Fibroblast of skin of back (primary cell): ENCODE data around the gene F7.
A peak's percentile ranks its signal among the peaks of the same experiment; 100 is the strongest.

ENCODE experiments used
- DNase-seq: peaks from one replicate; pipeline ENCODE4 v3.0.0-alpha.2; 2013

F7 gene

DNA sequence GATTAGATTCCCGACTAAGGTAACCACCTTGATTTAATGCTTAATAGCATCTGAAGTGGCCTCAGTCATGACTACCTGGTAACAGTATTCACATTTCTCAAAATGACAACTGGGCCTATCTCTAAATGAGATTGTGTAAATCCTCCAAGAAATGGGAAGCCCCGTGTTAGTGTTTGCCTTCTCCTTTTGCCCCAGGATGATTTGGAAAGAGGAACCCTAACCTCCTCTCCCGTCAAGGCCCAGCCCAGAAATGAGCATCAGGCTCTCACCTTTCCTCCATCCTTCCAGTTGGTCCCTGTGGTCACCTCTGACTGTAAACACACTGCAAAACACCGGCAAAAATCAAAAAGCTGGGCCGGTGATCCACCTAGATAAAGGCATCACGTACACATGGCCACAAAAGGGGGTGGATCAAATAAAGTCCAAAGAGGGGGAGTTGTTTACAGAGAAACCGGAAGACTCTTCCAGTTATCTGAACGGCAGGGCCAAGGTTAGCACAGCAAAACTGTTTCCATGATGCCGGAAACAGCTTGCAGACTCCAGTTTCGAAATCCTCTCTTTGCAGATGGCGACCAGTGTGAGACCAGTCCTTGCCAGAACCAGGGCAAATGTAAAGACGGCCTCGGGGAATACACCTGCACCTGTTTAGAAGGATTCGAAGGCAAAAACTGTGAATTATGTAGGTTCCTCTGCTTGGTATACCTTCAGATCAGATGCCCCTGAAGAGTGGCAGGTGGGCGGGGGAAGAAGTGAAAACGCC is 33.4 kb downstream of the F7 start:
- DNase-seq = no peak

DNA sequence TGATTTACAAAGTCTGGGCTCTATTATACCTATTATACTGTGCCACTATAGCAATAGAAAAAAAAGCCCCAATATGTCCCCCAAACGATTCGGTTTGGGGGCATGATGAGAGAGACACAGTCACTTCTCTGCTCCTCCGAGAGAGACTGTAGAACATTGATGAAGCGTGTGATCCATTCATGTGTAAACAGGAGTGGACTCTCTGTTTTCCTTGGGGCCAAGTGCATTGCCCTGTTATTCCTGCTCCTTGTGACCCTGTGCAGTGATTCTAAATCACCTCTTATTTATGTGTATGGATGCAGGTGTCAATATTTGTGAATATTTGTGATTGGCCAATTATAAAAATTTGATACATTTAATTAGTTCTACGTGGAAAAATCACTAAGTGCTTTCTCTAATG is 34.0 kb downstream of the F7 start:
- no peak for DNase-seq

DNA sequence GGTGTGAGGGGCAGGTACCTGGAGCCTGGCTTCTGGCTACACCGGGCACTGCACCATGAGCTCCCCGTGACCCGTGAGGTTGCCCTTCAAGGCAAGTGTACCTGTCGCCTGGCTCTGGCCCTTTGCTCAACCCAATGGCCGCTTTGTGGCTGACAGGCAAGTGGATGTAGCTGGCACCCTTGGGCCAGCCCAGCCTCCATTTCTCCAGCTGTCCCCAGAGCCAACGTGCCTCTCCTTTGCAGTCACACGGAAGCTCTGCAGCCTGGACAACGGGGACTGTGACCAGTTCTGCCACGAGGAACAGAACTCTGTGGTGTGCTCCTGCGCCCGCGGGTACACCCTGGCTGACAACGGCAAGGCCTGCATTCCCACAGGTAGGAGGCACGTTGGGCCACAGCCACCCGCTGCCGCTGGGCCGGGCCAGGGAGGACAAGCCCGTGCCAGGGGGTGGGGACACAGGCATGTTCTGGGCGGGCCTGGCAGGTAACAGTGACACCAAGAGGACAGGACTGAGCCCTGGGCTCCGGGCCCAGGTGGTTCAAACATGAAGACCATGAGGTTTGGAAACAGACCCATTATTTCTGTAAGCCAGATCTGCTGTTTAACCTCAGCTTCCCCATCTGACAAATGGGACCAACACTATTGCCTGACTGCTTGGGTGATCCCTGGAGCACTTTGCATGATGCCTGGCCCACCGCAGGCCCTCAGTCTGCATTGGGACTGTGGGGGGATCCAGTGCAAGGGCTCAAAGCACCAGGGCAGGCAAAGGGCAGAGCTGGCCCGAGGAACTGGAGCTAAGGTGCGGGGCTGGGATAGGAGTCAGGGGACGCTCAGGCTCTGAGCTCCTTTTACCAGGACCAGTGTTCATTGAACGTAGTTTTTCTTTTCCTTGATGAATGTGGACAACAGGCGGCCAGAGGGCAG is 35.3 kb downstream of the F7 start:
- no peak for DNase-seq

DNA sequence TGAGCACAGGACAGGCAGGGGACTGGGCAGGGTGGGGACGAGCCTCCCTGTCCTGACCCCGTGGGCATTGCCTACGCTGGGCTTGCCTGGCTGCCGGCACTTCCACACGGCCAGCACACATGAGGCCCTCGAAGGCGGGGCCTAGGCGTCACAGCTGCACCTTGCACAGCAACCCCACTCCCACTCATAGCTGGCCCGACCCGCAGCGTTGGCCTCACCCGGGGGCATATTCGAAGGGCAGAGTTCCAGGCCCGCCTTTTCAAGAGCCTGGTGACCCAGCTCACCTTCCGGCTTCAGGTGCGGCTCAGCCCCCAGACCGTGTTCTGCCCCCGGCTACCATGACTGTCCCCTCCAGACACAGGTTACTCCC is 36.0 kb downstream of the F7 start:
- DNase-seq = no peak

DNA sequence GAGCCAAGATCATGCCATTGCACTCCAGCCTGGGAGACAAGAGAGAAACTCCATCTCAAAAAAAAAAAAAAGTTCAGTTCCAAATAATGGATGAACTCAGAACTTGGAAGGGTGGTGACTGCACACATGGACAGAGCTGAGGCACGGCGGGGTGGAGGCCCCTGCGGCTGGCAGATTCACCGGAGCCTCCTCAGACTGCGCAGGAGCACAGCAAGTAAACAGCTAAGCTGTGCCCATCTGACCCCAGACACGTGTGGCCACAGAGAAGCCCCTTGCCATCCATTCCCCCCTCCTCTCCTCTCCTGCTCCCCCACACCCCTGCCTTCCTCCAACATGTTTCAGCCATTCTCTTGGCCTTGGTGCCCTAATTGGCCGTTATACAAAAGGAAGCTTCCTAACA is 37.3 kb downstream of the F7 start:
- no peak for DNase-seq

DNA sequence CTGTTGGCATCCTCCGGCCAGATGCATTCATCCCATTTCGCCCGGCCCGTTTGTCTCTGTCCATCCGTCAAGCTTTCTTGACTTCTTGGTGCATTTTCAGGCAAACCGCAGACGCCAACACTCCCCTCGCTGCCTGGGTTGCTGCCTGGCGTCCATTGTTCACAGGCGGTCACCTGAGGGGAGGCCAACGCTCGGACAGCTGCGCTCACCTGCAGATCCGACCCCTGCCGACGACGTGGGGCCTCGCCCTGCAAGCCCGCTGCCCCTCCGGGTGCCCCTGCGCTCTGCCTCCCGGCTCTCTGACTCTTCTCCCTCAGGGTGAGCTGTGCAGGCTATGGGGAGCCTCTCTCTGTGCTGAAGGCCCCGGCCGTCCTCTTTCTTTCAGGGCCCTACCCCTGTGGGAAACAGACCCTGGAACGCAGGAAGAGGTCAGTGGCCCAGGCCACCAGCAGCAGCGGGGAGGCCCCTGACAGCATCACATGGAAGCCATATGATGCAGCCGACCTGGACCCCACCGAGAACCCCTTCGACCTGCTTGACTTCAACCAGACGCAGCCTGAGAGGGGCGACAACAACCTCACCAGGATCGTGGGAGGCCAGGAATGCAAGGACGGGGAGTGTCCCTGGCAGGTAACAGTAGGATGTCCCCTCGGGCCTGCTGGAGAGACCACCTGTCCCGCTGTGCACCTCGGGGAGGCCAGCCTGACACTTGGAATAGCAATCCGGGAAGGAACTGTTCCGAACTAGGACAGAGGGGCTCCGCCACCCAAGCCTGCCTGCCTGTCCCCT is 38.1 kb downstream of the F7 start:
- no peak for DNase-seq

DNA sequence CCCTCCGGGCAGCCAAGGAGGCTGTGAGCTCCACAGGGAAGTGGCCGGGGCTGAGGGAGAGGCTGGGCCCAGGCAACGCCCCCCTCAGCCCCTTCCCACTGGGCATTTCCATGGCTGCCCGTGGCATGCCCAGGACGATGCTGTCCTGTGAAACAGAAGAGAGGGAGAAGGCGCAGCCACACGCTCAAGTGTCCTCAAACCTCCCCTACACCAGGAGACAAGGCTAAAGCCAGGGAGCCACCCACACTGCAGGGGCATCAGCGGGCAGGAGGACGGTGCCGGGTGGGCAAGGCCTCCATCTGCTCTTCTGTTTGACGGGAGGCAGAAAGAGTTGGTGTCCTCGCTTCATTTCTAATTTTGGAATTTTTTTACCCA is 38.7 kb downstream of the F7 start:
- DNase-seq = no peak

DNA sequence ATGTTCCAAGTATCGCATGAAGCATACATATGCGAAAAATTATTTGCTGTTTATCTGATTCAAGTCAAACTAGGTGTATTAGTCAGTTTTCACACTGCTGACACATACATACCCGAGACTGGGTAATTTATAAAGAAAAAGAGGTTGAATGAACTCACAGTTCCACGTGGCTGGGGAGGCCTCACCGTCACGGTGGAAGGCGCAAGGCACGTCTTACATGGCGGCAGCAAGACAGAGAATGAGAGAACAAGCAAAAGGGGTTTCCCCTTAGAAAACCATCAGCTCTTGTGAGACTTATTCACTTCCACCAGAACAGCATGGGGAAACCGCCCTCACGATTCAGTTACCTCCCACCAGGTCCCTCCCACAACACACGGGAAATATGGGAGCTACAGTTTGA is 39.9 kb downstream of the F7 start:
- DNase-seq = no peak

DNA sequence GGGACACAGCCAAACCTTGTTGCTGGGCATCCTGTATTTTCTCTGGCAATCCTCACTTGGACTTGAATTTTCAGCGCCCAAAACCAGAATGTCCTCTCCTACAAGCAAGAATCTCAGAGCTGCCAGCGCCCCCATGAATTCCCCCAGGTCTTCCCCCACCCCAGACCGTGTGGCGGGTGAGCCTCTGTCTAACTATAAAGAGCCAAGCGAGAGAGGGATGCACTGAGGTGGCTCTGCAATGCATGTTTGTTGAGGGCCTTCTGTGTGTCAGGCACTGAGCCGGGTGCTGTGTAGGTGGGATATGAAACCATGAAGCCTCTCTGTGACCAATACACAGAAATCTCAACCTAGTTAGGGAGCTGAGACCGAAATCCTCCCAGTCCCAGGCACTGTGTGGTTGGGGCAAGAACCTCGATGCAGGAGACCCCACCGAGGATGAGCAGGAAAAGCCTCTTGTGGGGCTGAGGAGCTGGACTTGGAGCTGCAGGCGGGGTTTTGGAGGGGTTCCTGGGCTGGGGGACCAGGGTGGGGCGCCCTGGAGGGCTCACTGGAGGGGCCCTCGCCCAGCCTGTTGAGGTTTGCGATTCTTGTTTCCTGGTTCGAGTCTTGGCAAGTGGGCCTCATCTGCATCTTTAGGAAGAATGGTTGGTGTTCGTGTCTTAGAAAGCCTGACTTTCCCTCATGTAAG is 40.5 kb downstream of the F7 start:
- DNase-seq = no peak

DNA sequence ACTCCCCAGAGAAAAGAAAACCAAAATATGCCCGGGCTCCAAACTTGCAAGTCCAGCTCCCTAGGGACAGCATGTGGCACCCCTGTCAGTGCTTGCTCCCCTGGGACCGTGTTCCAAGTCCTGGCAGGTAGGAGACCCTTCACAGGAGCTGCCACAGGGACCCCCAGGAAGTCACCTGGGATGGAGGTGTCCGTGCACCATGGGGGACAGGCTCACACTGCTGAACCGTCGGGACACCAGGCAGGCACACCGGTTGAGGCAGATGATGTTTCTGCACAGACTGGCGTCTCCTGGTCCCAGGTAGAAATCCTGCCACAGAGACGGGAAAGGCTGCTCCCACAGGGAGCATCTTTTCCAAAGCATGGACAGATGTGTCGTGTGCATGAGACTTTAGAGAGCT is 41.2 kb downstream of the F7 start:
- no peak for DNase-seq

DNA sequence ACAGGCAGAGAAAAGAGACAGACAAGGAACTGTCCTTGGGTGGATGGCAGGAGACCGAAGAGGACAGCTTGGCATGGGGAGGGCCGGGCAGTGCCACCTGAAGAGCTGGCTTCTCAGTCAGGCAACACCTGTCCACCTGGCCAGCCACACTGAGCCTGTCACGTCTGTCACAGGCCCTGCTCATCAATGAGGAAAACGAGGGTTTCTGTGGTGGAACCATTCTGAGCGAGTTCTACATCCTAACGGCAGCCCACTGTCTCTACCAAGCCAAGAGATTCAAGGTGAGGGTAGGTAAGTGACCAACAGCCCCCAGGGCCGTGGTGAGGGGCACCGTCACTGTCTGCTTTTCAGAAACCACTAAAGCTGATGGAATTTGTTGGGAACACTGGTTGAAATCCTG is 41.6 kb downstream of the F7 start:
- no peak for DNase-seq

DNA sequence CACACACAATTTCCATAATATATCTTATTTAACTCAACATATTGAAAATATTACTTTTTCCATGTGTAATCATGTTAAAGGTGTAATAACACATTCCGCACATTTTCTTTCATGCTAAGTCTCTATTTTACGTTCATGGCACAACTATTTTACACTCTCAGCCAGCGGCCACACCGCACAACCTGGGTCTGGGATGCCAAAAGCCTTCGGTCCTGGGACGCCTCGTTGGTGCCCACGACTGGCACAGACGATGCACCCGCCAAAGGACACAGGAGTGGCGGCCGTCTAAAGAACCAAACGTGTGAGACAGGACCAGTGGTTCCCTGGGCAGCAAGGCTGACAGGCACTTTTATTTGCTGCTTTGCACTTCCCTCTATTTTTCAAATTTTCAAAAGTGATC is 42.8 kb downstream of the F7 start:
- DNase-seq = no peak

DNA sequence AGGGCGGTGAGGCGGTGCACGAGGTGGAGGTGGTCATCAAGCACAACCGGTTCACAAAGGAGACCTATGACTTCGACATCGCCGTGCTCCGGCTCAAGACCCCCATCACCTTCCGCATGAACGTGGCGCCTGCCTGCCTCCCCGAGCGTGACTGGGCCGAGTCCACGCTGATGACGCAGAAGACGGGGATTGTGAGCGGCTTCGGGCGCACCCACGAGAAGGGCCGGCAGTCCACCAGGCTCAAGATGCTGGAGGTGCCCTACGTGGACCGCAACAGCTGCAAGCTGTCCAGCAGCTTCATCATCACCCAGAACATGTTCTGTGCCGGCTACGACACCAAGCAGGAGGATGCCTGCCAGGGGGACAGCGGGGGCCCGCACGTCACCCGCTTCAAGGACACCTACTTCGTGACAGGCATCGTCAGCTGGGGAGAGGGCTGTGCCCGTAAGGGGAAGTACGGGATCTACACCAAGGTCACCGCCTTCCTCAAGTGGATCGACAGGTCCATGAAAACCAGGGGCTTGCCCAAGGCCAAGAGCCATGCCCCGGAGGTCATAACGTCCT is 43.4 kb downstream of the F7 start:
- no peak for DNase-seq

DNA sequence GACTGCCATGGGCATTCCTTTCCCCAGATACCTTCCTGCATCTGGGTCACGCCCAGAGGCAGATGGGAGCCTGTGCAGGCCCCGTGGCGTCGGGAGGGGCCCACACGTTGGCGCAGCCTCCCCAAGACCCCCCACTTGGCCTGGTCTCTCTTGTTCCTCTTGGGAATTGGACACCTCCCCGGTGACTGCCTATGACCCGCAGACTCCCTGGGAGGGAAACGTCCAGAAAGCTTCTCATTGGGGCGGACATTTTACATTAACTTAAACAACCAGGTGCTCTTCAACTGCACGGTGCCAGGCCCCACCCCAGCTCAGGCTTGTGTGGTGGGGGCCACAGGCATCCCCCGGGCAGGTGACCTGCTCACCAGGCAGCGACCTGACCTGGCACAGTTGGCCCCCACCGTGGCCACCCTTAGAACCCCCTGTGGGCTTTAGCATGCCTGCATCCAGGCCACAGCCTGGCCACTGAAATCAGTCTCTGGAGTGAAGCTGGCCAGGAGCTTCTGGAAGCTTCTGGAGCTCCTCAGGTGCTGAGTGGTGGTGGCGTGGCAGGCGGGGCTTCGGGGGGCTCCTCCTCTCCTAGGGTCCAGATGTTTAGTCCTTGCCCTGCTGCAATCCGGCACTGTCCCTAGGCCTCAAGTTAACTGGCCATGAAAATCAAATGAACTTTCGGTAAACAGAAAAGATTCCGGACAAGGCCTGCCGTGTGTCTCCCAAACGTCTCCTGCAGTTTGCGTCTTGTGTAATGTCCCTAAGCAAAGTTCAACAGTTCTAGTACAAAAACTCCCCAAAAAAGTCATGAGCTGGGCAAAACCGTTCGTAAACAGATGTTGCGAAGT is 44.3 kb downstream of the F7 start:
- no peak for DNase-seq

DNA sequence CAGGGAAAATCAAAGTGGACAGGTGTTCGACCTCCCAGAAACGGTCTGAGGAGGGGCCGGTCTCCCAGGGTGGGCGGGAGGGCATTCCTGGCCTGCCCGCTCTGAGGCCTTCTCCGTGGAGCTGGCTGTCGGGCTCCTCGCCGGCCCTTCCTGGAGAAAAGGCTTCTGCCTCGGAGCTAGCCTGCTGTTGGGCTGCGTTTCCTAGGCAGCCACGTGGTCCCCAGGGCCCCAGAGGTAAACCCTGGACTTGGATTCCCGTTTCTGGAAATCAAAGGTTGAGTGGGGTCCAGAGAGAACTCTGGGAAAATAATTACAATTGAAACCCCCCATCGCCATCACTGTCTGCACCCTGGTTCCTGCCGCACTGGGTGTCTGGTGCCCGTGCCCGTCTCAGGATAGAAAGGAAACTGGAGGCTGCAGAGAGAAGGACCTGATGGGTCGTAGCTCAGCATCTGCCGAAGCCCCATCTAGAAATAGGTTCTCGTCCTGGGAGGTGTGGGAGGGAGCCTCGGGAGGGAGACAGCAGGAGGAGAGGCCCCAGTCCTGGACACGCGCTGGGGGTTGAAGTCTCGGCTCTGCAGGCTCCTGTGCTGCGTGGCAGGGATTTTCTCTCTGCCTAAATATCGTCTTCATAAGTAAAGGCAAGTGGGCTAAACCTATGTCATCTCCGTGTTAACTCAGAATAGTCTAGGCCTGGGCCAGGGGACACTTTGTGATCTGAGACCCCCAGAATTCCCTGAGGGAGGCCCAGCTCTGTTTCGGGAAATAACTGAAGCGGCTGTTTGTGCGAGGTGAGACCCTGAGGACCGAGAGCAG is 45.2 kb downstream of the F7 start:
- DNase-seq = no peak

DNA sequence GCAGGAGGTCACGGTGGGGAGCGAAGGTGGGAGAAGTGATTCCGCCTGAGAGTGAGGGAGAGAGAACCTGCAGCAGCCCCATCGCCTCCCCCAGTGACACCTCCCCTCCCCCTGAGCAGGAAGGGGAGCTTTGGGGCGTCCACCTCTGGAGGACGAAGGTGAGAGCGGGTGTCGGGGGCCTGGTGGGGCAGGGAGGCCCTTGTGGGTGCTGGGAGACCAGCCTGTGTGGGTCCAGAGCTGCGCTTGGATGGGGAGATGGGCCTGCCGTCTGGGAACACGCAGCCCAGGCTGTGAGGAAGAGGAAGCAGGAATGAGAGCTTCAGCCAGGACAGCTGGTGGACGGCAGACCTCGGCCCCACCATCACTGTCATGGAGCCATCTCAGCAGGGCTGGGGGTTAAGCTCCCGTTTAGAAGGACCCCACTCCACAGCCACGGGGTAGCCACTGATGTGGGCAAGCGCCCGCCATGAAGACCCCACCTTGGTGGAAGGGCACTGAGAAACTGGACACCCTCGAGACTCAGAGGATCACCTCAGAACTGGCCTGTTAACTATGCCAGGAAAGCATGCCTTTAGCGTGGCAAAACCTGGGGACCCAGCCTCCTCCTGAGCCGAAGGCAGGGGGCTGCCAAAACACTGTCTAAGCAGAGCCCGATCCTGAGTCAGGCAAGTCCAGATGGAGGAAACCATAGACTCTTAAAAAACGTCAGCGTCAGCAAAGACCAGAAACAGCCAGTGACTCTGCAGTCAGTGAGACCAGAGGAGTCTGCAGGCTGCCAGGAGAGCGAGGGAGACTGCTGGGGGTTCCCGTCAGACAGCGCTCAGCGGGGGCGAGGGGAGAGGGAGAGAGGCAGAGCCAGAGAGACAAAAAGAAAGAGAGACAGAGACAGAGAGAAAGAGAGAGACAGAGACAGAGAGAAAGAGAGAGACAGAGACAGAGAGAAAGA is 46.4 kb downstream of the F7 start:
- peak; percentile 66 for DNase-seq

DNA sequence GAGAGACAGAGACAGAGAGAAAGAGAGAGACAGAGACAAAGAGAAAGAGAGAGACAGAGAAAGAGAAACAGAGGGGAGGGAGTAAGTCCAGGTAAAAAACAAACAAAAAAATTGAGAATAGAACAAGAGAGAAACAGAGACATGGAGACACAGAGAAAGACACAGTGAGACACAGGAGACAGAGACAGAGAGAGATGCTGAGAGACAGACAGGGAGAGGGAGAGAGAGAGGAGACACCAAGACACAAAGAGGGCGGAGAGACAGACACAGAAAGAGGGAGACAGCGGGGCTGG is 47.0 kb downstream of the F7 start:
- no peak for DNase-seq

DNA sequence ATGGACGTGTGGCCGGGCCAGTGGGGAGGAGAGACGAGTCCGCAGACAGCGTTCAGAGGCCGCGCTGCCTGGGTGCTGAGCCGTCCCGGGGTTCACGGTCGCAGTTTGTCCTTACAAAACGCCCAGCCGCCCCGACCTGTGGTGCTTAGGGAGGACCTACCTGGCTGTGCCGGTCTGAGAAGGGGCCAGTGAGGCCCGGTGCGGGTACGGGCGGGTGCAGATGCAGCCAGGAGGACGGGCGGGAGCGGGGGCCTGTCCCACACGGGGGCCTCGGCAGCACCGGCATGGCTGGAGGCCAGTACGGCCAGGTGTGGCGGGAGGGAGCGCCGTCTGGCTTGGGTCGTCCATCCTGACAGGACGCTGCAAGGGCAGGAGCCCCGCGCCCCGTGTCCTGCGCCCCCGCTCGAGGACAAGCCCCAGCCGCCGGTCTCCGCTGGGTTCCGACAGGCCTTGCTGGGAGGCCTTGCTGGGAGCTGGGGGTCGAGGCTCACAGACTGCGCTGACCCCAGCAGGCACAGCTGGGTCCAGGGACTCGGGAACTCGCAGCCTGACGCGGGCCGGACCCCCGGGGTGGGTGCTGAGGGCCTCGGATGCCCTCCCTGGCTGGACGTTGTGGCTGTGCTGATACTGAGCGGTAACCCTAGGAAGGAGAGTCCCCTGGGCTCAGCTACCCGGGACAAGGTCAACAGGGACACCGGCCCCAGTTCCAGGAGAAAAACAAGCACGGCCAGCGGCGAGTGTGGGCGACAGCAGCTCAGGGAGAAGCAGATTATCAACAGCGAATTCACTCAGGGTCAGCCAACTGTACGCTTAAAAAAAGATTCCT is 47.6 kb downstream of the F7 start:
- DNase-seq = no peak
